Cardiac muscle cell (in vitro differentiated cells and primary cell): Measurements from ENCODE around the gene ARMC7. TPM values are rescaled to one million over a fixed set of nuclear protein-coding genes. Genes with fewer than 3 reads are reported as not detected.

Source experiments
- DNase-seq, 2 donors: peaks; one replicate each; pipeline versions ENCODE4 v3.0.0 to v3.0.0-alpha.2; 2010 to 2017; ENCODE audit warnings: low read depth in 1 of 2, low spot score in 1 of 2
- H3K27ac ChIP-seq: fragments of 200-600 bp; sonication (generic); 2 replicates; pipeline ENCODE4 v1.5.1; 2016
- H3K27me3 ChIP-seq: fragments of 200-600 bp; sonication (generic); 2 replicates; pipeline ENCODE4 v1.6.0; 2016; ENCODE audit warnings: control low read depth
- H3K36me3 ChIP-seq: fragments of 200-600 bp; sonication (generic); 2 replicates; pipeline ENCODE4 v1.5.1; 2016; ENCODE audit warnings: control low read depth
- H3K4me1 ChIP-seq: fragments of 200-600 bp; sonication (generic); 2 replicates; pipeline ENCODE4 v1.8.1; 2017; ENCODE audit warnings: low read depth, mild to moderate bottlenecking, mixed run types
- H3K4me3 ChIP-seq: fragments of 200-600 bp; sonication (generic); 2 replicates; pipeline ENCODE4 v1.5.1; 2016; ENCODE audit warnings: mild to moderate bottlenecking
- H3K9me3 ChIP-seq: fragments of 200-600 bp; sonication (generic); 2 replicates; pipeline ENCODE4 v1.5.1; 2017; ENCODE audit warnings: low read depth, mild to moderate bottlenecking, control low read depth
- polyA plus RNA-seq: library from polyadenylated mRNA; unstranded; fragments of >200 nt; fragmentation: Nextera tagmentation; extraction: Ambion mirVana; gene quantifications from 2 replicates; pipeline ENCODE4 v1.2.1, GENCODE V29; 2016
- total RNA-seq: library from RNA; depleted of rRNA; stranded (reverse); fragments of >200 nt; gene quantifications from 2 replicates; pipeline ENCODE4 v1.2.3, GENCODE V29; 2016
- TF ChIP-seq, protein P1 (sequence below): IDR thresholded peaks from 2 replicates; pipeline ENCODE4 v1.5.1; 2012; ENCODE audit warnings: low read depth, mild to moderate bottlenecking, low read length

The ARMC7 gene
- total and polyA plus RNA-seq, 2 experiments from 2014 or later: 6.5 to 8.8 TPM

DNA sequence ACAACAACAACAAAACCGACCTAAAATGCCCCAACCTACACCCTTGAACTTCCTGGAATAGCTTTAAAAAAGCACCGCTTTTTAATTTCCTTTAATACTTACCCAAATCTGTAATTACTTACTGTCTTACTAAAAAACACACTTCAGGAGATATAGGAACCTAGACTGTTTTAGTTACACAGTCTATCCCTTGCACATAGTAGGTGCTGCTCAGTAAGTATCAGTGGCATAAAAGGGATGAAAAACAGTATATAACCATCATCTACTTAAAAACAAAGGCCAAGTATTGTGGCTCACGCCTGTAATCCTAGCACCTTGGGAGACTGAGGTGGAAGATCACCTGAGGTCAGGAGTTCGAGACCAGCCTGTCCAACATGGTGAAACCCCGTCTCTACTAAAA, 66.9 kb downstream of the ARMC7 start:
- H3K4me1 ChIP-seq: peaks cover 9% of the 10 kb centered on the region
- peaks cover 50% of the 10 kb centered on the region for H3K36me3 ChIP-seq
- no peaks in the 10 kb centered on the region for H3K9me3 ChIP-seq
- TF ChIP-seq, protein P1, sequence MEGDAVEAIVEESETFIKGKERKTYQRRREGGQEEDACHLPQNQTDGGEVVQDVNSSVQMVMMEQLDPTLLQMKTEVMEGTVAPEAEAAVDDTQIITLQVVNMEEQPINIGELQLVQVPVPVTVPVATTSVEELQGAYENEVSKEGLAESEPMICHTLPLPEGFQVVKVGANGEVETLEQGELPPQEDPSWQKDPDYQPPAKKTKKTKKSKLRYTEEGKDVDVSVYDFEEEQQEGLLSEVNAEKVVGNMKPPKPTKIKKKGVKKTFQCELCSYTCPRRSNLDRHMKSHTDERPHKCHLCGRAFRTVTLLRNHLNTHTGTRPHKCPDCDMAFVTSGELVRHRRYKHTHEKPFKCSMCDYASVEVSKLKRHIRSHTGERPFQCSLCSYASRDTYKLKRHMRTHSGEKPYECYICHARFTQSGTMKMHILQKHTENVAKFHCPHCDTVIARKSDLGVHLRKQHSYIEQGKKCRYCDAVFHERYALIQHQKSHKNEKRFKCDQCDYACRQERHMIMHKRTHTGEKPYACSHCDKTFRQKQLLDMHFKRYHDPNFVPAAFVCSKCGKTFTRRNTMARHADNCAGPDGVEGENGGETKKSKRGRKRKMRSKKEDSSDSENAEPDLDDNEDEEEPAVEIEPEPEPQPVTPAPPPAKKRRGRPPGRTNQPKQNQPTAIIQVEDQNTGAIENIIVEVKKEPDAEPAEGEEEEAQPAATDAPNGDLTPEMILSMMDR: no peak
- H3K4me3 ChIP-seq: no peak overlapping the region
- no peak overlapping the region for H3K27ac ChIP-seq
- no peaks in the 10 kb centered on the region for H3K27me3 ChIP-seq
- no peak for DNase-seq

DNA sequence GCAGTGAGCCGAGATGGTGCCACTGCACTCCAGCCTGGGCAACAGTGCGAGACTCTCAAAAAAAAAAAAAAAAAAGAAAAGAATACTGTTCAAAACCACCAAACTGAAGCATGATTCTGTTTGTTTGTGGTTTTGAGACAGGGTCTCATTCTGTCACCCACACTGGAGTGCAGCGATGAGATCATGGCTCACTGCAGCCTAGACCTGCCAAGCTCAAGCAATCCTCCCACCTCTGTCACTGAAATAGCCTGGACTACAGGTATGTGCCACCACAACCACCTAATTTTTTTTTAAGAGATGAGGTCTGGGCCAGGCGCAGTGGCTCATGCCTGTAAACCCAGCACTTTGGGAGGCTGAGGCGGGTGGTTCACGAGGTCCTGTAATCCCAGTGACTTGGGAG, 68.7 kb downstream of the ARMC7 start:
- Histone ChIP-seq H3K27me3 (no peaks in the 10 kb centered on the region), H3K4me1 (peaks cover 9% of the 10 kb centered on the region), H3K36me3 (peaks cover 37% of the 10 kb centered on the region), H3K9me3 (no peaks in the 10 kb centered on the region), H3K27ac (no peak overlapping the region), H3K4me3 (no peak overlapping the region)
- no peak for DNase-seq
- TF ChIP-seq, protein P1: no peak

Other genes with a start within 250 kb of the ARMC7 start
- gene FDXR, start 237.0 kb upstream of the ARMC7 start, total RNA-seq: 44.6 and 44.7 TPM in 2 replicates
- gene FDXR, start 237.0 kb upstream of the ARMC7 start, polyA plus RNA-seq: 49.9 and 55.9 TPM in 2 replicates
- 0.83 and 0.85 TPM in 2 replicates for gene FADS6, start 216.3 kb upstream of the ARMC7 start, total RNA-seq
- gene FADS6, start 216.3 kb upstream of the ARMC7 start, polyA plus RNA-seq: 0.76 and 1.3 TPM in 2 replicates
- gene USH1G, start 186.7 kb upstream of the ARMC7 start, total RNA-seq: 2.5 and 4.0 TPM in 2 replicates
- gene USH1G, start 186.7 kb upstream of the ARMC7 start, polyA plus RNA-seq: 1.9 and 3.1 TPM in 2 replicates
- gene OTOP2, start 185.7 kb upstream of the ARMC7 start, total RNA-seq: not detected in 2 replicates
- not detected in 2 replicates for gene OTOP2, start 185.7 kb upstream of the ARMC7 start, polyA plus RNA-seq
- not detected in 2 replicates for gene OTOP3, start 174.1 kb upstream of the ARMC7 start, total RNA-seq
- gene OTOP3, start 174.1 kb upstream of the ARMC7 start, polyA plus RNA-seq: not detected in 2 replicates
- gene HID1, start 137.2 kb upstream of the ARMC7 start, total RNA-seq: 35.2 and 46.3 TPM in 2 replicates
- 45.4 and 57.3 TPM in 2 replicates for gene HID1, start 137.2 kb upstream of the ARMC7 start, polyA plus RNA-seq
- gene CDR2L, start 122.3 kb upstream of the ARMC7 start, total RNA-seq: 15.1 and 16.4 TPM in 2 replicates
- gene CDR2L, start 122.3 kb upstream of the ARMC7 start, polyA plus RNA-seq: 5.9 and 8.0 TPM in 2 replicates
- 44.8 and 62.9 TPM in 2 replicates for gene MRPL58, start 97.3 kb upstream of the ARMC7 start, total RNA-seq
- gene MRPL58, start 97.3 kb upstream of the ARMC7 start, polyA plus RNA-seq: 39.7 and 48.4 TPM in 2 replicates
- gene ATP5PD, start 63.0 kb upstream of the ARMC7 start, total RNA-seq: 411 and 666 TPM in 2 replicates
- gene ATP5PD, start 63.0 kb upstream of the ARMC7 start, polyA plus RNA-seq: 603 and 732 TPM in 2 replicates
- gene KCTD2, start 62.7 kb upstream of the ARMC7 start, total RNA-seq: 23.9 and 24.4 TPM in 2 replicates
- gene KCTD2, start 62.7 kb upstream of the ARMC7 start, polyA plus RNA-seq: 20.7 and 22.4 TPM in 2 replicates
- 32.2 and 47.1 TPM in 2 replicates for gene SLC16A5, start 22.0 kb upstream of the ARMC7 start, total RNA-seq
- gene SLC16A5, start 22.0 kb upstream of the ARMC7 start, polyA plus RNA-seq: 9.9 and 18.8 TPM in 2 replicates
- 204 and 233 TPM in 2 replicates for gene NT5C, start 21.8 kb downstream of the ARMC7 start, total RNA-seq
- 168 and 174 TPM in 2 replicates for gene NT5C, start 21.8 kb downstream of the ARMC7 start, polyA plus RNA-seq
- gene JPT1, start 44.5 kb downstream of the ARMC7 start, total RNA-seq: 175 and 209 TPM in 2 replicates
- gene JPT1, start 44.5 kb downstream of the ARMC7 start, polyA plus RNA-seq: 136 and 201 TPM in 2 replicates
- 91.3 and 109 TPM in 2 replicates for gene SUMO2, start 73.0 kb downstream of the ARMC7 start, total RNA-seq
- gene SUMO2, start 73.0 kb downstream of the ARMC7 start, polyA plus RNA-seq: 485 and 542 TPM in 2 replicates
- 23.4 and 32.7 TPM in 2 replicates for gene NUP85, start 95.7 kb downstream of the ARMC7 start, total RNA-seq
- gene NUP85, start 95.7 kb downstream of the ARMC7 start, polyA plus RNA-seq: 51.9 and 59.0 TPM in 2 replicates
- 33.5 and 35.3 TPM in 2 replicates for gene GGA3, start 151.6 kb downstream of the ARMC7 start, total RNA-seq
- gene GGA3, start 151.6 kb downstream of the ARMC7 start, polyA plus RNA-seq: 25.6 and 30.0 TPM in 2 replicates
- gene MRPS7, start 151.9 kb downstream of the ARMC7 start, total RNA-seq: 64.8 and 81.6 TPM in 2 replicates
- gene MRPS7, start 151.9 kb downstream of the ARMC7 start, polyA plus RNA-seq: 179 and 198 TPM in 2 replicates
- 35.6 and 47.9 TPM in 2 replicates for gene MIF4GD, start 161.3 kb downstream of the ARMC7 start, total RNA-seq
- 75.4 and 75.8 TPM in 2 replicates for gene MIF4GD, start 161.3 kb downstream of the ARMC7 start, polyA plus RNA-seq
- 8.9 and 13.2 TPM in 2 replicates for gene SLC25A19, start 179.5 kb downstream of the ARMC7 start, total RNA-seq
- 12.2 and 17.7 TPM in 2 replicates for gene SLC25A19, start 179.5 kb downstream of the ARMC7 start, polyA plus RNA-seq